SK-N-MC (cell line): Measurements from ENCODE around the gene TP53.
A peak's percentile ranks its signal among the peaks of the same experiment; 100 is the strongest.

ENCODE experiments used
- DNase-seq: peaks from one replicate; pipeline ENCODE4 v3.0.0-alpha.2; 2011; ENCODE audit warnings: low read depth, low spot score
- H3K27ac ChIP-seq: fragments of 200-600 bp; sonication (generic); 2 replicates; pipeline ENCODE4 v1.5.1; 2016; ENCODE audit warnings: mixed run types
- H3K36me3 ChIP-seq: fragments of 200-600 bp; sonication (generic); 2 replicates; pipeline ENCODE4 v1.6.1; 2017; ENCODE audit warnings: antibody characterized with exemption, low read length, mixed read lengths; ENCODE audit not compliant: insufficient read depth
- H3K4me3 ChIP-seq: fragments of 200-600 bp; sonication (generic); 2 replicates; pipeline ENCODE4 v1.5.1; 2016
- H3K9ac ChIP-seq: fragments of 200-600 bp; sonication (generic); 2 replicates; pipeline ENCODE4 v1.8.0; 2017; ENCODE audit warnings: mixed run types, mixed read lengths; ENCODE audit not compliant: insufficient read length
- H3K9me3 ChIP-seq: fragments of 200-600 bp; sonication (generic); 2 replicates; pipeline ENCODE4 v1.6.1; 2017; ENCODE audit warnings: low read depth, mild to moderate bottlenecking, antibody characterized with exemption, low read length, moderate library complexity, mixed read lengths
- EZH2 ChIP-seq: fragments of 200-600 bp; sonication (generic); IDR thresholded peaks from one replicate; pipeline ENCODE4 v1.6.1; 2017; ENCODE audit warnings: antibody characterized with exemption
- FOXP2 ChIP-seq: optimal IDR thresholded peaks from 2 replicates; pipeline ENCODE3; 2011; ENCODE audit warnings: mild to moderate bottlenecking, moderate library complexity; ENCODE audit not compliant: insufficient read depth; ENCODE audit errors: extremely low read length, control extremely low read depth
- POLR2AphosphoS5 ChIP-seq: IDR thresholded peaks from 2 replicates; pipeline ENCODE4 v1.6.1; 2012; ENCODE audit warnings: mild to moderate bottlenecking, low read depth, low read length, borderline replicate concordance

Gene TP53

DNA sequence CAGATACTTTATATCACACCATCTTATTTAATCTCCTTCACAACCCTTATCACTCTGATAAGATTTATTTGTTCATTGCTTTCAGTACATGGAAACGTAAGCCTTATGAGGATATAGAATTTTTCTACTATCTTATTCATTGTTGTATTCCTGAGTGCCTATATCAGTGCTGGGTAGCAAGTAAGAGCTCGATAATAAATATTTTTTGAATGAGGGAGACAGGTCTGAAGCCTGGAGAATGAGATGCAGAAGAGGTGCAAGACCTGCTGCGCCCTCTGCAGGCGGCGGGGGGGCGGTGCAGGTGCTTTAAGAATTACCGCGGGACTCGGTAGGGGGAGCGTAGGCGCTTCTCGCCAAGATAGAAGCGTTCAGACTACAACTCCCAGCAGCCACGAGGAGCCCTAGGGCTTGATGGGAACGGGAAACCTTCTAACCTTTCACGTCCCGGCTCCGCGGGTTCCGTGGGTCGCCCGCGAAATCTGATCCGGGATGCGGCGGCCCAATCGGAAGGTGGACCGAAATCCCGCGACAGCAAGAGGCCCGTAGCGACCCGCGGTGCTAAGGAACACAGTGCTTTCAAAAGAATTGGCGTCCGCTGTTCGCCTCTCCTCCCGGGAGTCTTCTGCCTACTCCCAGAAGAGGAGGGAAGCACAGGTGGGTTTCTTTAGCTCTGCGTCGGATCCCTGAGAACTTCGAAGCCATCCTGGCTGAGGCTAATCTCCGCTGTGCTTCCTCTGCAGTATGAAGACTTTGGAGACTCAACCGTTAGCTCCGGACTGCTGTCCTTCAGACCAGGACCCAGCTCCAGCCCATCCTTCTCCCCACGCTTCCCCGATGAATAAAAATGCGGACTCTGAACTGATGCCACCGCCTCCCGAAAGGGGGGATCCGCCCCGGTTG lies 868 bp upstream of the TP53 start, which contains the start of gene WRAP53:
Gene WRAP53, plus strand, starts transcription at position 570 of the 900 bp plus-strand sequence. Its CDS starts 172 bp downstream, at position 742.
- peak within 1 kb of the TSS; percentile 98 for H3K9ac ChIP-seq
- no peaks in the 10 kb centered on the region for H3K9me3 ChIP-seq
- H3K27ac ChIP-seq: peak within 1 kb of the TSS; percentile 99
- DNase-seq: peak; percentile 75
- H3K4me3 ChIP-seq: peak within 1 kb of the TSS; percentile 96
- TF ChIP-seq POLR2AphosphoS5: peak; percentile 77; the same call in 1 of the 2 replicates
- no peak for TF ChIP-seq EZH2
- TF ChIP-seq FOXP2: peak; percentile 39
- peaks cover 14% of the 10 kb centered on the region for H3K36me3 ChIP-seq

DNA sequence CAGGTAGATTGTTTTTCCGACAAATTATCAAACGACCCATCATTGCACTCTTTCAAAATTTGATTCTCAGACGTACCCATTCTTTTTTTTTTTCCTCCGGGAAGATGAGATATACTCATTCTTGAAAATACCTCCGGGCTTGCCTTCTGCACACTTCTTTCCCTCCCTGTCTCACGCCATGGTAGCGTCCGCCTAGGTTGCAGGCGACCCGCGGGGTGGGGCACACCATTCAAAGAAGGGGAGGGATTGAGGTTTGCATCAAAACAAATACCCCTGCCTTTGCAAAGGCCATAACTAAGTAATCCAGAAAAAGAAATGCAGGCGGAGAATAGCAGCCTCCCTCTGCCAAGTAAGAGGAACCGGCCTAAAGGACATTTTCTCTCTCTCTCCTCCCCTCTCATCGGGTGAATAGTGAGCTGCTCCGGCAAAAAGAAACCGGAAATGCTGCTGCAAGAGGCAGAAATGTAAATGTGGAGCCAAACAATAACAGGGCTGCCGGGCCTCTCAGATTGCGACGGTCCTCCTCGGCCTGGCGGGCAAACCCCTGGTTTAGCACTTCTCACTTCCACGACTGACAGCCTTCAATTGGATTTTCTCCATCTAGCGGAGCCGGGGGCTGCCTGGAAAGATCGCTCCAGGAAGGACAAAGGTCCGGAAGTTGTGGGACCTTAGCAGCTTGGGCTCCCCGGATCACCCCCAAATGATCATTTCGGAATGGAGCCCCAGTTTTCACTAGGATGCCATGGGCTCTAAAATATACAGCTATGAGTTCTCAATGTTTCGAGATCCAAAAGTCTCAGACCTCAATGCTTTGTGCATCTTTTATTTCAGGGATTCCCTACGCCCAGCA lies 843 bp downstream of the TP53 start:
- H3K27ac ChIP-seq: peak overlapping the region; percentile 99
- peak overlapping the region; percentile 96 for H3K4me3 ChIP-seq
- H3K9me3 ChIP-seq: no peaks in the 10 kb centered on the region
- peak; percentile 57 for DNase-seq
- TF ChIP-seq FOXP2 (no peak), POLR2AphosphoS5 (peak; percentile 55)
- peaks cover 17% of the 10 kb centered on the region for H3K36me3 ChIP-seq
- H3K9ac ChIP-seq: peak overlapping the region; percentile 98

DNA sequence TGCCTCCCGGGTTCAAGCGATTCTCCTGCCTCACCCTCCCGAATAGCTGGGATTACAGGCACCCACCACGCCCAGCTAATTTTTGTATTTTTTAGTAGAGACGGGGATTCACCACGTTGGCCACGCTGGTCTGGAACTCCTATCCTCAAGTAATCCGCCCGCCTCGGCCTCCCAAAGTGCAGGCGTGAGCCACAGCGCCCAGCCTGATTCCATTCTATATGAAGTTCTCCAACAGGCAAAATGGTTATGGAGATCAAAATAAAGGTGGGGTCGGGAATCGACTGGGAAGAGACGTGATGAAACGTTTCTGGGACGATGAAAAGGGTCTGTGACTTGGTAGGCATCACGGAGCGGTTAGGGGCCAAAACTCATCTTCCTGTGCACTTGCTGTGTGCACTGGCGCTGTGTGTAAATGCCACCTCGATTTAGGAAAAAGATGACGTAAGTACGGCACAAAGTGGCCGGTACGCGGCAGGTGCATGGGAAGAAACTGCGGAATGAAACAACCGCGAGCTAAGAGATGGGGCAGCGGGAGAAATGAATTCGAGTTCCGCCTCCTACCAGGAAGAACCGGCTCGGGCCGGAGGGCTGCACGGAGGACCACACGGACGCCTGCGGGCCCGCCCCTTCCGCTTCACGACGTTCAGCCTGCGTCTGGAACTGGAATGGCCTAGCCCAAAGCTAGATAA lies 1.6 kb downstream of the TP53 start:
- Histone ChIP-seq H3K9me3 (no peaks in the 10 kb centered on the region), H3K4me3 (peak overlapping the region; percentile 96), H3K36me3 (peaks cover 17% of the 10 kb centered on the region), H3K9ac (peak overlapping the region; percentile 98), H3K27ac (peak overlapping the region; percentile 99)
- TF ChIP-seq EZH2 (no peak), FOXP2 (no peak), POLR2AphosphoS5 (no peak)
- DNase-seq: peak; percentile 40

DNA sequence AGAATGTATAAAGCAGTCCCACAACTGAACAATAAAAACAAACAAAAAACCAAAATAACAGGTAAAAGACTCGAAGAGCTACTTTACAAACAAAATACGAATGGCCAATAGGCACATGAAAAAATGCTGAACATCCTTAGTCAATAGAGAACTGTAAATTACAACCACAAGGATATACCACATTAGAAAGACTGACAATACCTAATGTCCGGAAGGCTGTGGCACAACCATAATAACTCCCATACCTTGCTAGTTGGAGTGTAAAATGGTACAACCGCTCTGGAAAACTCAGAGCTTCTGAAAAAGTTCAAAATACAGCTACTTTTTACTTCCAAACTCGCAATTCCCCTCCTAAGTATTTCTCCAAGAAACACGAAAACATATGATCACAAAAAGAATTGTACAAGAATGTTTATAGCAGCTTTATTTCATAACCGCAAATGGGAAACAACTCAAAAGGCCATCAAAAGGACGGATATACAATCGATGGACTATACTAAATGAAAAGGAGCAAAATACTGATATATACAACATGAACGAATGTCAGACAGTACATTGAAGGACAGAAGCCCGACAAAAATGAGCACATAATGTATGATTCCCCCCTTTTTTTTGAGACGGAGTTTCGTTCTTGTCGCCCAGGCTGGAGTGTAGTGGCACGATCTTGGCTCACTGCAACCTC lies 2.3 kb downstream of the TP53 start:
- Histone ChIP-seq H3K9me3 (no peaks in the 10 kb centered on the region), H3K27ac (no peak overlapping the region), H3K9ac (peak overlapping the region; percentile 98), H3K4me3 (peak overlapping the region; percentile 96), H3K36me3 (peaks cover 17% of the 10 kb centered on the region)
- TF ChIP-seq FOXP2: no peak
- no peak for TF ChIP-seq EZH2
- no peak for TF ChIP-seq POLR2AphosphoS5
- DNase-seq: no peak

DNA sequence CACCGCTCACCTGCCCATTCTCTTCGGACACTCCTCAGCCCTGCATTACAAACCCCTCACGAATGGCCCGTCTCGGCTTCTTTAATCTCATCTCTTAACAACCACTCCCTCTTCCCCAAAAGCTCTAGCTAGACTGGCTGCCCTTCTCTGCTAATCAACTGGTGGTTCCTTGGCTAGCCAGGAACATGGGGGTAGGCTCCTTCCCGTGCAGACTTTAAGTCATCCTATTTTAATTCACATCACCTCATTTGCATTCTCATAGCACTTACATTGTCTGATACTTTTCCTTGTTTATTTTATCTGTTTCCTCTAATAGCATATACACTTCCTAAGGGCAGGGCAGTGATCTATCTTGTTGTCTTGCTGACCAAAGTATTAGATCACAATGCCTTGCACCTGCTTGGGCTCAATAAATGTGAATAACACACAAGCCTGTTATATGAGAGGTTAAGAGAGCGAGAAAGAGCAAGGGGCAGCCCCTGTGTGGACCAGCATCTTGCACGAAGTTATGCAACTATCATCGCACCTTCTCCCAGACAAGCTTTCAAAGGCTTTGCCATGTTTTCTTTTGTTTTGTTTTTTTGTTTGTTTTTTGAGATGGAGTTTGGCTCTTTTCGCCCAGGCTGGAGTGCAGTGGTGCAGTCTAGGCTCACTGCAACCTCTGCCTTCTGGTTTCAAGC lies 9.8 kb downstream of the TP53 start:
- Histone ChIP-seq H3K9me3 (no peaks in the 10 kb centered on the region), H3K36me3 (peaks cover 19% of the 10 kb centered on the region), H3K27ac (no peak overlapping the region), H3K9ac (no peak overlapping the region), H3K4me3 (no peak overlapping the region)
- DNase-seq: no peak
- TF ChIP-seq FOXP2: no peak
- TF ChIP-seq EZH2: no peak
- no peak for TF ChIP-seq POLR2AphosphoS5

DNA sequence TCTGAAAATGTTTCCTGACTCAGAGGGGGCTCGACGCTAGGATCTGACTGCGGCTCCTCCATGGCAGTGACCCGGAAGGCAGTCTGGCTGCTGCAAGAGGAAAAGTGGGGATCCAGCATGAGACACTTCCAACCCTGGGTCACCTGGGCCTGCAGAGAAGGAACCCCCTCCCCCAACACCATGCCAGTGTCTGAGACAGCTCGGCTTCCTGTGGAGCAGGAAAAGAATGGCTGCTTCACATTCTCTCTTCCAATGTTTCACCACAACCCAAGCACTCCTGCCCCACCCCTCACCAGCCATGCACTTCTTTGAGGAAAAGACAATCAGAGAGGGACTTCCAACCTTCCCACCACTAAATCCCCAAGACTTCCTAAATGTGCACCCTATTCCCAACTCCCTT lies 10.8 kb downstream of the TP53 start:
- TF ChIP-seq FOXP2 (no peak), POLR2AphosphoS5 (no peak), EZH2 (no peak)
- H3K9me3 ChIP-seq: no peaks in the 10 kb centered on the region
- H3K9ac ChIP-seq: no peak overlapping the region
- peaks cover 23% of the 10 kb centered on the region for H3K36me3 ChIP-seq
- no peak overlapping the region for H3K4me3 ChIP-seq
- no peak overlapping the region for H3K27ac ChIP-seq
- DNase-seq: no peak

DNA sequence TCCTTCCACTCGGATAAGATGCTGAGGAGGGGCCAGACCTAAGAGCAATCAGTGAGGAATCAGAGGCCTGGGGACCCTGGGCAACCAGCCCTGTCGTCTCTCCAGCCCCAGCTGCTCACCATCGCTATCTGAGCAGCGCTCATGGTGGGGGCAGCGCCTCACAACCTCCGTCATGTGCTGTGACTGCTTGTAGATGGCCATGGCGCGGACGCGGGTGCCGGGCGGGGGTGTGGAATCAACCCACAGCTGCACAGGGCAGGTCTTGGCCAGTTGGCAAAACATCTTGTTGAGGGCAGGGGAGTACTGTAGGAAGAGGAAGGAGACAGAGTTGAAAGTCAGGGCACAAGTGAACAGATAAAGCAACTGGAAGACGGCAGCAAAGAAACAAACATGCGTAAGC lies 12.4 kb downstream of the TP53 start:
- H3K36me3 ChIP-seq: peaks cover 38% of the 10 kb centered on the region

More for the DNA sequence above, 12.4 kb downstream of the TP53 start:
- Histone ChIP-seq H3K9ac (no peak overlapping the region), H3K4me3 (no peak overlapping the region), H3K9me3 (no peaks in the 10 kb centered on the region), H3K27ac (no peak overlapping the region)
- TF ChIP-seq EZH2: no peak
- no peak for TF ChIP-seq POLR2AphosphoS5
- no peak for TF ChIP-seq FOXP2
- no peak for DNase-seq
